T-helper 9 cell (primary cell): ENCODE measurements around the gene IER2.
"Not testable (repeated sequence)": the region's sequence is repeated elsewhere in the genome, so short reads cannot be mapped to it uniquely, and the experiment has no call there.

Source experiments
- DNase-seq: peaks from one replicate; pipeline ENCODE4 v3.0.0-alpha.2; 2020

IER2 gene

GRCh38 chr19:13165162-13165997 is 15.2 kb downstream of the IER2 start:
- no peak for DNase-seq

DNA sequence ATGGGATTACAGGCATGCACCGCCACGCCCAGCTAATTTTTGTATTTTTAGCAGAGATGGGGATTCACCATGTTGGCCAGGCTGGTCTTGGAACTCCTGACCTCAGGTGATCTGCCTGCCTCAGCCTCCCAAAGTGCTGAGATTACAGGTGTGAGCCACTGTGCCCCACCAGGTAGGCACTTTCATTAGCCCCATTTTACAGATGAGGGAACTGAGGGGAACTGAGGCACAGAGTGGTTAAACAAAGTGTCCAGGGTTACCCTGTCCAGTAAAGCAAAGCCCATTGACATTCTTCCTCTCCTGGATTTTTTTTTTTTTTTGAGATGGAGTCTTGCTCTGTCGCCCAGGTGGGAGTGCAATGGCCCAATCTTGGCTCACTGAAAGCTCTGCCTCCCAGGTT is 15.9 kb downstream of the IER2 start:
- DNase-seq: not testable (repeated sequence)

DNA sequence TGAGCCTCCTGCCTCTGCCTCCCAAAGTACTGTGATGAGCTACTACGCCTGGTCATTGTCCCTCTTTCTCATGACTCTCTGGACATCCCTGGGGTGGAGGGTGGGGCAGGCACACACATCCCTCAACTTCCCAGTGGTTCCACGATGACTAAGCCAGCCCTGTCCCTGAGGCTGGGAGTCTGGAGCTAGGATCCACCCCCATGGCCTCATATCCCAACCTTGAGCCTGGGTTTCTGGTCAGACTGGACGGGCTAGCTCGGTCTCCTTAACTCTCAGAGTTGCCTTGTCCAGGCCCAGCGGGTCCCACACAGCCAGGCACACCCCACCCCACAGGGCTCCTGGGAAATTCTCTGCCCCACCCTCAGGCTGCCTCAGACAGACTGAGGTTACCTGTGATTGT is 19.6 kb downstream of the IER2 start:
- no peak for DNase-seq

GRCh38 chr19:13171146-13171545 is 20.9 kb downstream of the IER2 start:
- DNase-seq: no peak

DNA sequence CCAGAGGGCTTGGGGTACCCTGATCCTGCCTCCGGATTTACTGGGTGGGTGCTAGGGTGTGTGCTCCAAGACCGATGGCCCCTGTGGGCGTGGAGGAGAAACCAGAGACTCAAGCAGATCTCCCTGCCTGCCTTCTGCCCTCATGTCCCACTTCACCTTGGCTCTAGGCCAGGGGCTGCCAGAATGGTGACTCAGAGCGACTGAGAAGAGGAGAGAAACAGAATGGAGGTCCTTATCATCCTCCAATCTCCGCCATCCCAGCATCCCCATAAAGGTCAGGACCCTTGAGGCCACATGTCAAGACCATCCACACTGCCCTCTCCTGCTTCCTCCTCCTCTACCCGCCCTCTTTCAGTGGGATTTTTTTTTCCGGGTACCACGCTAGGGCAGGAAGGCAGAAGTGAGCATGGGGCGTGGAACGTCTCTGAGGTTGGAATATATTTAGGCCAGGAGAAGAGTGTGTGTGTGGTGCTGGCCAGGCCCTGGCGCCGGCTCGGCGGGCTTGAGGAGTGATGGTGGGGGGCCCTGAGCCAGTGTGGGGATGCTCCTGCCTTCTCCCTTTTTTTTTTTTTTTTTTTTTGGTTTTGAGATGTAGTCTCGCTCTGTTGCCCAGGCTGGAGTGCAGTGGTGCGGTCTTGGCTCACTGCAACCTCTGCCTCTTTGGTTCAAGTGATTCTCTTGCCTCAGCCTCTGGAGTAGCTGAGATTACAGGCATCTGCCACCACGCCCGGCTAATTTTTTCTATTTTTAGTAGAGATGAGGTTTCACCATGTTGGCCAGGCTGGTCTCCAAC is 22.3 kb downstream of the IER2 start:
- DNase-seq: peak; percentile 76

- DNase-seq: no peak
Measured at GRCh38 chr19:13173139-13173737, 23.0 kb downstream of the IER2 start.

DNA sequence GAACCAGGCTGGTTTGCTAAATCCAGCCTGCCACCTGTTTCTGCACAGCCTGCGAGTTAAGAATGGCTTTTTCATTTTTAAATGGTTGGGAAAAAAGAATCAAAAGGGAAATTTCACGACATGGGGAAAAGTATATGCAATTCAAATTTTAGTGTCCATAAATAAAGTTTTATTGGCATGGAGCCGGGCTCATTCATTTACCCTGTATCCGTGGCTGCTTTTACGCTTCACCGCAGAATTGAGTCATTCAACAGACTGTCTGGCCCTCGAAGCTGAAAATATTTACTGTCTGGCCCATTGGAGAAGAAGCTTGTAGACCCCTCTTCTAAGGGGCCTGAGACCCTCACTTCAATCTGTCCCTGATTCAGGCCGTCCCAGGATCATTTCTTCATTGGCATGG is 26.1 kb downstream of the IER2 start:
- no peak for DNase-seq

DNA sequence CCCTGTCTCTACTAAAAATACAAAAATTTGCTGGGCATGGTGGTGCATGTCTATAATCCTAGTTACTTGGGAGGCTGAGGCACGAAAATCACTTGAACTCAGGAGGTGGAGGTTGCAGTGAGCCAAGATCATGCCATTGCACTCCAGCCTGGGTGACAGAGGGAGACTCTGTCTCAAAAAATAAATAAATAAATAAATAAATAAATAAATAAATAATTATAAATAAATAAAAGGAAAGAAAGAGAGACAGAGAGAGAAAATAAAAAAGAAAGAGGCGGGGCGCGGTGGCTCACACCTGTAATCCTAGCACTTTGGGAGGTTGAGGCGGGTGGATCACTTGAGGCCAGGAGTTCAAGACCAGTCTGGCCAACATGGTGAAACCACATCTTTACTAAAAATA is 27.4 kb downstream of the IER2 start:
- not testable (repeated sequence) for DNase-seq

DNA sequence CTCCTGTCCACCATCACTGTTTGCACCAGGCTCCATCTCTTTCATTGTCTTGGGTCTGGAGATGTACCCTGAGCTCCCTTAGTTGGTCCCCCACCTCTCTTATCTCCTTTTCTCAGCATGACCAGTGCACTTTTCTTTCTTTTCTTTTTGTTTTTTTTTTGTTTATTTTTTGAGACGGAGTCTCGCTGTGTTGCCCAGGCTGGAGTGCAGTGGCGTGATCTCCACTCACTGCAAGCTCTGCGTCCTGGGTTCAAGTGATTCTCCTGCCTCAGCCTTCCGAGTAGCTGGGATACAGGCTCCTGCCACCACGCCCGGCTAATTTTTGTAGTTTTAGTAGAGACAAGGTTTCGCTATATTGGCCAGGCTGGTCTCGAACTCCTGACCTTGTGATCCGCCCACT is 28.1 kb downstream of the IER2 start:
- not testable (repeated sequence) for DNase-seq

- no peak for DNase-seq
Measured at GRCh38 chr19:13181747-13182388, 31.7 kb downstream of the IER2 start.

GRCh38 chr19:13184926-13185325 is 34.7 kb downstream of the IER2 start:
- not testable (repeated sequence) for DNase-seq

- DNase-seq: not testable (repeated sequence)
Measured at GRCh38 chr19:13185763-13186657, 35.8 kb downstream of the IER2 start.

DNA sequence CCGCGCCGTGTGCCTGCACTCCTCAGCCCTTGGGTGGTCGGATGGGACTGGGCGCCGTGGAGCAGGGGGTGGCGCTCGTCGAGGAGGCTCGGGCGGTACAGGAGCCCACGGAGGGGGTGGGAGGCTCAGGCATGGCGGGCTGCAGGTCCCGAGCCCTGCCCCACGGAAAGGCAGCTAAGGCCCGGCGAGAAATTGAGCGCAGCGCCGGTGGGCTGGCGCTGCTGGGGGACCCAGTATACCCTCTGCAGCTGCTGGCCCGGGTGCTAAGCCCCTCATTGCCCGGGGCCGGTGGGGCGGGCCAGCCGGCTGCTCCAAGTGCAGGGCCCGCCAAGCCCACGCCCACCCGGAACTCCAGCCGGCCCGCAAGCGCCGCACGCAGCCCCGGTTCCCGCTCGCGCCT is 36.5 kb downstream of the IER2 start:
- DNase-seq: not testable (repeated sequence)

GRCh38 chr19:13187419-13187818 is 37.2 kb downstream of the IER2 start:
- no peak for DNase-seq

DNA sequence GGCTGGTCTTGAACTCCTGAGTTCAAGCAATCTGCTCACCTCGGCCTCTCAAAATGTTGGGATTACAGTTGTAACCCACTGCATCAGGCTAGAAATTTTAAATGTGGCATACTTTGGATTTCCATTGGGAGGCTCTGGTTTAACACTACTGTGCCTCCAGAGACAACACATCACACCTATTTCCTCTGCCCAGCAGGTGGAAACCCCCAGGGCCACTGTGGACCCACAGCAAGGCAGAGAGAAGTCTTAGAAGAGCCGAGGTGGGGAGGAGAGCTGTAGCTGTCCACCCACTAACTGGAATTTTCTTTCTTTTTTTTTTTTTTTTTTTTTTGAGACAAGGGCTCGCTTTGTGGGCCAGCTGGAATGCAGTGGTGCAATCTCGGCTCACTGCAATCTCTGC is 39.4 kb downstream of the IER2 start:
- DNase-seq: no peak

GRCh38 chr19:13190781-13191540 is 40.8 kb downstream of the IER2 start:
- no peak for DNase-seq

DNA sequence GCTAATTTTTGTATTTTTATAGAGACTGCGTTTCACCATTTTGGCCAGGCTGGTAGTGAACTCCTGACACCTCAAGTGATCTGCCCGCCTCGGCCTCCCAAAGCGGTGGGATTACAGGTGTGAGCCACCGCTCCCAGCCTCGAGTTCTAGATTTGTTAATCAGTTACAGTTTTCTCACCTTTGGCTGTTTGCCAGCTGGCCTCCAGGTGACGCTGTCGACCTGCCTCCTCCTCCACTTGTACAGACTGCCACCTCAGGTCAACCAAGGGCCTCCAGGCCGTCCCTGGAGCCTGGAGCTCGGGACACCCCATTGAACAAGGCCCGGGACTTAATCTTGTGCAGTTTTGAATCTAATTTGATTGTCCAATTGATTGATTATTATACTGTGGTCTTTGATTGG is 45.5 kb downstream of the IER2 start:
- DNase-seq: peak; percentile 55

DNA sequence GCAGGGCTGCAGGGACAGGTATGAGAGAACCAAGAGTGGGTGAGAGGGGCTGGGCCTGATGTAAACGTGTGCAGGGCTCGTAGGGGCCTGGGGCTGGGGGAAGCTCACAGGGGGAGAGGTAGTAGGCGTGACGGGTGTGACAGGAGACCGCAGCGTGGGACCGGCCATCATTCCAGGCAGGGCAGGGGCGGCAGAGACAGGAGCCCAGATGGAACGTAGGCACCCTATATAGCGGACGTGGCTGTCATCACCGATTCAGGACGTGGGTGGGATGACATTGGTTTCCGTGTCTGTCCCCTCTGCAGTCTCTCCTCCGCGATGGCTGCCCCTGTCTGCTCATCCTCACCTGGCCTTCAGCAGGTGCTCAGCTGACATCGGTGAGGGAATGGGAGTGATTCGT is 48.4 kb downstream of the IER2 start:
- no peak for DNase-seq

GRCh38 chr19:13202112-13202511 is 51.9 kb downstream of the IER2 start:
- DNase-seq: not testable (repeated sequence)
